GM13976 (cell line): ENCODE measurements around the gene NR6A1.

ENCODE experiments used
- DNase-seq: peaks from one replicate; pipeline ENCODE4 v3.0.0; 2012; ENCODE audit warnings: low spot score
- in situ Hi-C: fragments of 300-500 bp; cut with MboI; formaldehyde crosslinking; loops from one replicate; pipeline ENCODE4 v1.12.0; 2022; ENCODE audit warnings: low sequenced_read_pairs, mixed read lengths, inconsistent platforms; ENCODE audit not compliant: unreplicated experiment
- TF ChIP-seq, protein P1 (sequence below): IDR thresholded peaks from 2 replicates; pipeline ENCODE4 v1.5.1; 2012; ENCODE audit warnings: borderline replicate concordance, mild to moderate bottlenecking; ENCODE audit not compliant: insufficient read depth; ENCODE audit errors: extremely low read depth, missing control alignments, control extremely low read depth

Gene NR6A1

DNA sequence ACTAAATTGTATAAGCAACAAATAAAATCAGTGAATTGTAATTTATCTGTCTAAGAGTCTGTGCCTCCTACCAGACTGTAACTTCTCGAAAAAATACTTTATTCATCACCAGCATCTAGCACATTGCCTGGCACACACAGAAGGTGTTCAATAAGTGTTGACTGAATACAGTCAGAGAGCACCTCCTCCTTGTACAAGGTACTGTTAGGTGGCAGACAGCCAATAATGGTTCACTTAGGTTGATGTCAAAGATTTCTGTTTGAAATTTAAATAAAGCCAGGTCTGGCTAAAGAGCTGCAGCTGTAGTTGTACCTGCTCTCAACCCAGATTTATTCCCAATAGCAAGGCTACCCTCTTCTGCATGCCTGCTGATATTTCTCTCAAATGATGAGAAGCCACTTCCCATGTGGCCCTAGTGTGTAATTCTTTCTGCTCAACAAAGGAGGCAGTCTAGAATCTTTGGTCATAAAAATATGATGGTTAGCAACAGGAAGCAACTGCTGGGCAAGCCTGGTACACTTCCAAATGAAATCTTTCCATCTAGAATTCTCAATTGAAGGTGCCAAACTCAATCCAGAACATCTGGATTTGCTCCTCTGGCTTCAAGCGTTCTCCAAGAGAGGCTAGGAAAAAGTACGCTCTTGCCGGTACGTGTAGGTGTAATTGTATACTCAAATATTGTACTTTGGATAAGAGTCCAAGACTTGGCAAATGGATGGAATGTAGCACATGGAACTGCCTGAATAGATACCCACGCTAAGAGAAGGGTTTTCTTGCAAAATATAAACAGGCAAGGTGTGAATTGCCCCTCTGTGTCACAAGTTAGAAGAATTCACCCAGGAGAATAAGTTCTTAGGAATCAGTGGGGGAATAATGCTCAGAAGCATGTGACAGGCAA, 95.6 kb downstream of the NR6A1 start:
- TF ChIP-seq, protein P1, sequence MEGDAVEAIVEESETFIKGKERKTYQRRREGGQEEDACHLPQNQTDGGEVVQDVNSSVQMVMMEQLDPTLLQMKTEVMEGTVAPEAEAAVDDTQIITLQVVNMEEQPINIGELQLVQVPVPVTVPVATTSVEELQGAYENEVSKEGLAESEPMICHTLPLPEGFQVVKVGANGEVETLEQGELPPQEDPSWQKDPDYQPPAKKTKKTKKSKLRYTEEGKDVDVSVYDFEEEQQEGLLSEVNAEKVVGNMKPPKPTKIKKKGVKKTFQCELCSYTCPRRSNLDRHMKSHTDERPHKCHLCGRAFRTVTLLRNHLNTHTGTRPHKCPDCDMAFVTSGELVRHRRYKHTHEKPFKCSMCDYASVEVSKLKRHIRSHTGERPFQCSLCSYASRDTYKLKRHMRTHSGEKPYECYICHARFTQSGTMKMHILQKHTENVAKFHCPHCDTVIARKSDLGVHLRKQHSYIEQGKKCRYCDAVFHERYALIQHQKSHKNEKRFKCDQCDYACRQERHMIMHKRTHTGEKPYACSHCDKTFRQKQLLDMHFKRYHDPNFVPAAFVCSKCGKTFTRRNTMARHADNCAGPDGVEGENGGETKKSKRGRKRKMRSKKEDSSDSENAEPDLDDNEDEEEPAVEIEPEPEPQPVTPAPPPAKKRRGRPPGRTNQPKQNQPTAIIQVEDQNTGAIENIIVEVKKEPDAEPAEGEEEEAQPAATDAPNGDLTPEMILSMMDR = no peak
- DNase-seq = no peak
- in situ Hi-C loops = no loop called here

DNA sequence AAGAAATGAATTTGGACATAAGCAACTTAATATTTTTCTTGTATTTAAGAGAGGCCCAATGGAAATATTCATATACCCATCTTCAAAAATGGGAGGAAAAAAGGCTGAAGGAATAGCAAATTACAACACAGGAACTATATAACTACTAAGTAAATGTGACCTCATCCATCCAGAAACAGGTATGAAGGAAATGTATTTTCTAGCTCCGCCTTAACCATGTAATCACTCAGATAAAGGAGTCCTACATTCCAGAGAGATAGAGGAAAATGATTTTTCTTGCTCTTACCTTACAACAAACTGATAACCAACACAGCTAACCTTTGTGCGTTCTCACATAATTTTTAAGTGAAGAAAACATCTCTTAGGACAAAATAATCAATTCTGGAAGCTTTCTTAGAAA, 96.5 kb downstream of the NR6A1 start:
- TF ChIP-seq, protein P1 = no peak
- in situ Hi-C loops = no loop called here
- no peak for DNase-seq

DNA sequence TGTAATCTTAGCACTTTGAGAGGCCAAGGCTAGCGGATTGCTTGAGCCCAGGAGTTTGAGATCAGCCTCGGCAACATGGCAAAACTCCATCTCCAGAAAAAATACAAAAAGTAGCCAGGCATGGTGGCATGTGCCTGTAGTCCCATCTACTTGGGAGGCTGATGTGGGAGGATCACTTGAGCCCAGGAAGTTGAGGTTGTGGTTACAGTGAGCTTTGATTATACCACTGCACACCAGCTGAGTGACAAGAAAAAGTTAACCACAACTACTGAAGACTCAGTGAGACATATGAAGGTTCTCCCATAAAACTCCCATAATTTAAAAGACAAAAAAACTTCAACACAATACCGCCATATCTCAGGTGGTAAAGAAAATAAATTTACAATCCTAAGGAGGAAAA, 98.0 kb downstream of the NR6A1 start:
- no peak for DNase-seq
- in situ Hi-C loops = no loop called here
- TF ChIP-seq, protein P1 = no peak

DNA sequence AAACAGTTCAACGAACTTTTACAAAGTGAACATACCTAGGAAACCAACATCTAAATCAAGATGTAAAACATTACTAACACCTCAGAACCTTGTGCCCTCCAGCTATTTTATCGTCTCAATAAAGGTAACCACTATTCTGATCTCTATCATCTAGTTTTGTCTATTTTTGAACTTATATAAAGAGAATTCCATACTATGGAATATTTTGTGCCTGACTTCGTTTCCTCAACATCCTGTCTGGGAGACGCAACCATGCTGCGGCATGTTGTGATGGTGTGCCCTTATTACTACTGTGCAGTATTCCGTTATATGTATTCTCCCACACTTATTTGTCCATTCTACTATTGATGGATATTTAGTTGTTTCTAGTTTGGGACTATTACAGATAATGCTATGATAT, 99.2 kb downstream of the NR6A1 start:
- in situ Hi-C loops = no loop called here
- no peak for DNase-seq
- TF ChIP-seq, protein P1 = no peak

DNA sequence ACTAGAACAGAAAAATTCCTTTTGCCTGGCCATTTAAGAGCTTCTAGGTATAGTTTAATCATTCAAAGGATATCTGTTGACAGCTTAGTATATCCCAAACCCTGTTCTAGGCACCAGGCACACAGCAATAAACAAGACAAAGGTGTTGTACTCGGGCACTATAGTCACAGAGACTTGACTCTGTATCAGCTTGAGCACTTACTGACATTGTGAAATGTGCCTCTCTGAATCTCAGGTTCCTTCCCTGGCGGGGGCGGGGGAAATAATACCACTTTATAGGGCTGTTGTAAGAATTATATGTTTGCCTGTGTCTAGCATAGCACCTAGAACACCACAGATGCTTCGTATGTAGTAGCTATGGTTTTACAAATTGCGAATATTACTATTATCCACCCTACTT, 104.5 kb downstream of the NR6A1 start:
- in situ Hi-C loops = no loop called here
- TF ChIP-seq, protein P1 = no peak

DNA sequence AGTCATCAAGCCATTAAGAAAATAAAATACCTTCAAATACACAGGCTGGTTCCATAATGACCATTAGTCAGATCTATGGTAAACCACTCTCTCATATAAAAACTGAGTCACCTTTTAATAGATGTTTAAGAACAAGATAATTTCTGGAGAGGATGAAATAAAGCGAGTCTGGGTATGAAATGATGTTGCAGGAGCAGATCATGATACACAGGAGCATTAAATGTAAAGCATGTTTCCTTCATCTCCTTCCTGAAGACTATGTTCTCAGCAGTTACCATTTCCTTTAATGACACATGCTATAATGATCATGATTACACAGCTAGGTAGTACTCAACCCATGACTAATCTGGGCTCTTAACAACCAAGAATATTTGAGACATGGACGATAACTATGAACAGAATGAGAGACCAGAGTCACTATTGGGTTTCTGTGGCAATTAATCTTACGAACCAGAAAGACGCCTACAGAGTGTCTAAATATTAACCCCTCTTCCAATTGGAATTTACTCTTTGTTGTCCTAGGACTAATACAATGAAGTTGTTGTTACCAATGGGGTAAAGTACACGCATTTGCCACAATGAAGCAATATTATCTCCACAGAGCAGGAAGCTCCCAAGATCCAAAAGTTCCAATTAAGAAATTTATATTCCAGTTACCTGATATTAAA, 105.6 kb downstream of the NR6A1 start:
- TF ChIP-seq, protein P1 = no peak
- in situ Hi-C loops = no loop called here
- no peak for DNase-seq

More for the DNA sequence above, 104.5 kb downstream of the NR6A1 start:
- DNase-seq = no peak
